ENCODE results near the gene CDKN1B. TPM values are rescaled to one million over a fixed set of nuclear protein-coding genes. Genes with fewer than 3 reads are reported as not detected.
A peak's percentile ranks its signal among the peaks of the same experiment; 100 is the strongest.

CDKN1B gene
- total and polyA plus RNA-seq, 2 donors (not counting 3 experiments of a cell fraction or from before 2014, with no cell fraction given), result 12.7 to 40.8 TPM

MicroRNAs encoded within 50 kb of the gene (microRNA counts, 767-probe panel; counts per million panel counts)
- microRNA hsa-miR-613, result 723 counts per million, percentile 96 among the panel's probes with 10 or more counts

Small RNAs within 50 kb of the gene (microRNA-seq; reads per million reads assigned to microRNA genes)
- not detected for gene MIR613 (ENCODE audit: borderline number of aligned reads, borderline replicate concordance)

Small RNAs within 50 kb of the gene (small RNA-seq; reads per million reads assigned to genes)
- not detected for gene MIR613 (ENCODE audit: insufficient read depth, insufficient read length, low read depth, low replicate concordance)

Other genes with a start within 250 kb of the CDKN1B start
- 12.7 and 19.5 TPM in 2 replicates for gene DUSP16, start 154.5 kb upstream of the CDKN1B start, total RNA-seq
- gene DUSP16, start 154.5 kb upstream of the CDKN1B start, polyA plus RNA-seq, result 7.0 and 7.4 TPM in 2 replicates
- 14.5 and 19.4 TPM in 2 replicates for gene CREBL2, start 105.5 kb upstream of the CDKN1B start, total RNA-seq
- 8.3 and 10.5 TPM in 2 replicates for gene CREBL2, start 105.5 kb upstream of the CDKN1B start, polyA plus RNA-seq
- gene GPR19, start 21.2 kb upstream of the CDKN1B start, total RNA-seq, result 0.37 and 0.40 TPM in 2 replicates
- gene GPR19, start 21.2 kb upstream of the CDKN1B start, polyA plus RNA-seq, result 0.35 and 0.70 TPM in 2 replicates
- gene APOLD1, start 68.3 kb downstream of the CDKN1B start, total RNA-seq, result 5.3 and 6.0 TPM in 2 replicates
- 3.3 and 3.7 TPM in 2 replicates for gene APOLD1, start 68.3 kb downstream of the CDKN1B start, polyA plus RNA-seq
- gene DDX47, start 96.0 kb downstream of the CDKN1B start, total RNA-seq, result 74.6 and 75.2 TPM in 2 replicates
- 52.5 and 73.4 TPM in 2 replicates for gene DDX47, start 96.0 kb downstream of the CDKN1B start, polyA plus RNA-seq
- 17.6 and 22.7 TPM in 2 replicates for gene GPRC5A, start 174.2 kb downstream of the CDKN1B start, total RNA-seq
- gene GPRC5A, start 174.2 kb downstream of the CDKN1B start, polyA plus RNA-seq, result 82.9 and 86.4 TPM in 2 replicates
- not detected in 2 replicates for gene GPRC5D, start 234.8 kb downstream of the CDKN1B start, total RNA-seq
- not detected in 2 replicates for gene GPRC5D, start 234.8 kb downstream of the CDKN1B start, polyA plus RNA-seq

All from endothelial cell of umbilical vein (primary cell).